HEK293T (cell line): ENCODE results near the gene TLE5.

Experiments
- ARNT ChIP-seq: fragments of 450-650 bp; IDR thresholded peaks from 2 replicates; pipeline ENCODE4 v1.6.1; 2017; ENCODE audit warnings: mild to moderate bottlenecking
- BHLHE40 ChIP-seq: fragments of 450-650 bp; IDR thresholded peaks from 2 replicates; pipeline ENCODE4 v1.6.1; 2016; ENCODE audit warnings: mild to moderate bottlenecking, moderate library complexity, borderline replicate concordance
- ELF4 ChIP-seq: fragments of 450-650 bp; IDR thresholded peaks from 2 replicates; pipeline ENCODE4 v1.6.1; 2017; ENCODE audit warnings: antibody characterized with exemption
- FOXA1 ChIP-seq: fragments of 450-650 bp; IDR thresholded peaks from 2 replicates; pipeline ENCODE4 v1.6.1; 2016; ENCODE audit warnings: mild to moderate bottlenecking
- FOXK2 ChIP-seq: fragments of 450-650 bp; IDR thresholded peaks from 2 replicates; pipeline ENCODE4 v1.6.1; 2016; ENCODE audit warnings: mild to moderate bottlenecking
- HDGF ChIP-seq: fragments of 450-650 bp; IDR thresholded peaks from 2 replicates; pipeline ENCODE4 v1.6.1; 2017; ENCODE audit warnings: antibody characterized with exemption, borderline replicate concordance
- L3MBTL2 ChIP-seq: fragments of 450-650 bp; conservative IDR thresholded peaks from 2 replicates; pipeline ENCODE4 v1.6.1; 2016; ENCODE audit warnings: mild to moderate bottlenecking
- LEF1 ChIP-seq: fragments of 450-650 bp; IDR thresholded peaks from 2 replicates; pipeline ENCODE4 v1.6.1; 2017; ENCODE audit warnings: mild to moderate bottlenecking, borderline replicate concordance
- NFRKB ChIP-seq: fragments of 450-650 bp; IDR thresholded peaks from 2 replicates; pipeline ENCODE4 v1.6.1; 2016; ENCODE audit warnings: mild to moderate bottlenecking, moderate library complexity
- SP1 ChIP-seq: fragments of 450-650 bp; IDR thresholded peaks from 2 replicates; pipeline ENCODE4 v1.6.1; 2017
- SUZ12 ChIP-seq: fragments of 450-650 bp; IDR thresholded peaks from 2 replicates; pipeline ENCODE4 v1.6.1; 2016; ENCODE audit warnings: mild to moderate bottlenecking
- TARDBP ChIP-seq: fragments of 450-650 bp; IDR thresholded peaks from 2 replicates; pipeline ENCODE4 v1.6.1; 2016
- TF ChIP-seq, protein P1 (sequence below): fragments of 450-650 bp; IDR thresholded peaks from 2 replicates; pipeline ENCODE4 v1.6.1; 2016

DNA sequence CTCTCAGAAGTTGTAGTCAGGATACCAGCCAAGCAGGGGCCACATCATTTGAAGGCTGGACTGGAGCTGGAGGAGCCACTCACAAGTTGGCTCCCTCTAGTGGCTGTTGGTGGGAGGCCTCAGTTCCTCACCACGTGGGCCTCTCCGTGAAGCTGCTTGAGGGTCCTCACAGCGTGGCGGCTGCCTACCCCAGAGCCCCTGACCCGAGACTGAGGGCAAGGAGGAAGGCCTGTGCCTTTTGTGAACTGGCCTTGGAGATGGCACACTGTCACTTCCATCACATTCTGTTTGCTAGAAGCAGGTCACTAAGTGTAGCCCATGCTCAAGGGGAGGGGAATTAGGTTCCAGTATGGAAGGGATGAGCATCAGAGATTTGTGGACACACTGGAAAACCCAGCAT is 46.5 kb upstream of the TLE5 start:
- TF ChIP-seq BHLHE40 (no peak), TARDBP (no peak), SP1 (no peak), L3MBTL2 (peak; percentile 80), NFRKB (no peak), ELF4 (no peak), FOXA1 (no peak), SUZ12 (no peak), ARNT (no peak), HDGF (no peak), FOXK2 (no peak), LEF1 (no peak)
- TF ChIP-seq, protein P1, sequence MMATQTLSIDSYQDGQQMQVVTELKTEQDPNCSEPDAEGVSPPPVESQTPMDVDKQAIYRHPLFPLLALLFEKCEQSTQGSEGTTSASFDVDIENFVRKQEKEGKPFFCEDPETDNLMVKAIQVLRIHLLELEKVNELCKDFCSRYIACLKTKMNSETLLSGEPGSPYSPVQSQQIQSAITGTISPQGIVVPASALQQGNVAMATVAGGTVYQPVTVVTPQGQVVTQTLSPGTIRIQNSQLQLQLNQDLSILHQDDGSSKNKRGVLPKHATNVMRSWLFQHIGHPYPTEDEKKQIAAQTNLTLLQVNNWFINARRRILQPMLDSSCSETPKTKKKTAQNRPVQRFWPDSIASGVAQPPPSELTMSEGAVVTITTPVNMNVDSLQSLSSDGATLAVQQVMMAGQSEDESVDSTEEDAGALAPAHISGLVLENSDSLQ, result no peak
